K562 (cell line): Measurements from ENCODE around the gene UNC5B. TPM values are rescaled to one million over a fixed set of nuclear protein-coding genes. Genes with fewer than 3 reads are reported as not detected.

Source experiments
- FOS ChIP-seq: IDR thresholded peaks from 3 replicates; pipeline ENCODE4 v1.6.1; 2011; ENCODE audit not compliant: insufficient read length; ENCODE audit errors: extremely low read depth
- HNRNPH1 ChIP-seq: fragments of 200-400 bp; formaldehyde crosslinking; optimal IDR thresholded peaks from 2 replicates; pipeline ENCODE3; 2017; ENCODE audit warnings: low read depth, mild to moderate bottlenecking, low read length, moderate library complexity
- SETDB1 ChIP-seq: IDR thresholded peaks from one replicate; pipeline ENCODE4 v1.6.1; 2012; ENCODE audit warnings: low read length, control low read depth, inconsistent platforms
- TBL1XR1 ChIP-seq, 2 experiments: IDR thresholded peaks; 2 replicates each; pipeline ENCODE4 v1.6.1; 2012; ENCODE audit warnings: improper control_type of control experiment in 2 of 2, low read length in 2 of 2, mild to moderate bottlenecking in 1 of 2
- TRIM28 ChIP-seq: fragments of 450-650 bp; IDR thresholded peaks from 2 replicates; pipeline ENCODE4 v1.6.1; 2017
- ZNF507 ChIP-seq: conservative IDR thresholded peaks from 2 replicates; pipeline ENCODE4 v1.6.1; 2017; ENCODE audit warnings: missing genetic modification characterization, missing compliant biosample characterization
- polyA plus RNA-seq, 8 experiments: library from polyadenylated mRNA; depleted of rRNA in 4 of 8; stranded (reverse) in 5 of 8; unstranded in 3 of 8; fragments of >200 nt; fragmentation: Nextera tagmentation in 2 of 8; fragmentation: Illumina TruSeq in 1 of 8; extraction: Ambion mirVana in 2 of 8; extraction: Trizol in 1 of 8; gene quantifications; 2 replicates each; pipeline versions ENCODE4 v1.2.1 to v1.2.3, GENCODE V29; 2011 to 2014; ENCODE audit warnings: inconsistent platforms in 1 of 8, missing spikeins in 1 of 8
- total RNA-seq, 7 experiments: library from RNA; depleted of rRNA in 6 of 7; stranded (reverse); fragments of >200 nt in 6 of 7; fragmentation: Illumina TruSeq in 2 of 7; extraction: Trizol in 2 of 7; gene quantifications; 2 replicates each; pipeline versions ENCODE4 v1.2.1 to v1.2.3, GENCODE V29; 2011 to 2021; ENCODE audit warnings: low replicate concordance in 1 of 7
- TF ChIP-seq, protein P1 (sequence below): fragments of 200-600 bp; sonication (generic); IDR thresholded peaks from one replicate; pipeline ENCODE4 v1.6.1; 2012; ENCODE audit warnings: mild to moderate bottlenecking, low read depth, low read length, inconsistent platforms
- TF ChIP-seq, protein P2 (sequence below): fragments of 450-650 bp; IDR thresholded peaks from 2 replicates; pipeline ENCODE4 v1.7.0; 2016; ENCODE audit warnings: borderline replicate concordance
- TF ChIP-seq, protein P3 (sequence below): fragments of 450-650 bp; IDR thresholded peaks from 2 replicates; pipeline ENCODE4 v1.6.1; 2017; ENCODE audit warnings: antibody characterized with exemption

The UNC5B gene
- total and polyA plus RNA-seq, 9 of the 15 experiments (the other 6 are each of a cell fraction or from before 2014, with no cell fraction given), result 0.10 to 8.4 (median 2.1) TPM

GRCh38 chr10:71253981-71254818 is 41.8 kb downstream of the UNC5B start (continued):
- TF ChIP-seq, protein P1, sequence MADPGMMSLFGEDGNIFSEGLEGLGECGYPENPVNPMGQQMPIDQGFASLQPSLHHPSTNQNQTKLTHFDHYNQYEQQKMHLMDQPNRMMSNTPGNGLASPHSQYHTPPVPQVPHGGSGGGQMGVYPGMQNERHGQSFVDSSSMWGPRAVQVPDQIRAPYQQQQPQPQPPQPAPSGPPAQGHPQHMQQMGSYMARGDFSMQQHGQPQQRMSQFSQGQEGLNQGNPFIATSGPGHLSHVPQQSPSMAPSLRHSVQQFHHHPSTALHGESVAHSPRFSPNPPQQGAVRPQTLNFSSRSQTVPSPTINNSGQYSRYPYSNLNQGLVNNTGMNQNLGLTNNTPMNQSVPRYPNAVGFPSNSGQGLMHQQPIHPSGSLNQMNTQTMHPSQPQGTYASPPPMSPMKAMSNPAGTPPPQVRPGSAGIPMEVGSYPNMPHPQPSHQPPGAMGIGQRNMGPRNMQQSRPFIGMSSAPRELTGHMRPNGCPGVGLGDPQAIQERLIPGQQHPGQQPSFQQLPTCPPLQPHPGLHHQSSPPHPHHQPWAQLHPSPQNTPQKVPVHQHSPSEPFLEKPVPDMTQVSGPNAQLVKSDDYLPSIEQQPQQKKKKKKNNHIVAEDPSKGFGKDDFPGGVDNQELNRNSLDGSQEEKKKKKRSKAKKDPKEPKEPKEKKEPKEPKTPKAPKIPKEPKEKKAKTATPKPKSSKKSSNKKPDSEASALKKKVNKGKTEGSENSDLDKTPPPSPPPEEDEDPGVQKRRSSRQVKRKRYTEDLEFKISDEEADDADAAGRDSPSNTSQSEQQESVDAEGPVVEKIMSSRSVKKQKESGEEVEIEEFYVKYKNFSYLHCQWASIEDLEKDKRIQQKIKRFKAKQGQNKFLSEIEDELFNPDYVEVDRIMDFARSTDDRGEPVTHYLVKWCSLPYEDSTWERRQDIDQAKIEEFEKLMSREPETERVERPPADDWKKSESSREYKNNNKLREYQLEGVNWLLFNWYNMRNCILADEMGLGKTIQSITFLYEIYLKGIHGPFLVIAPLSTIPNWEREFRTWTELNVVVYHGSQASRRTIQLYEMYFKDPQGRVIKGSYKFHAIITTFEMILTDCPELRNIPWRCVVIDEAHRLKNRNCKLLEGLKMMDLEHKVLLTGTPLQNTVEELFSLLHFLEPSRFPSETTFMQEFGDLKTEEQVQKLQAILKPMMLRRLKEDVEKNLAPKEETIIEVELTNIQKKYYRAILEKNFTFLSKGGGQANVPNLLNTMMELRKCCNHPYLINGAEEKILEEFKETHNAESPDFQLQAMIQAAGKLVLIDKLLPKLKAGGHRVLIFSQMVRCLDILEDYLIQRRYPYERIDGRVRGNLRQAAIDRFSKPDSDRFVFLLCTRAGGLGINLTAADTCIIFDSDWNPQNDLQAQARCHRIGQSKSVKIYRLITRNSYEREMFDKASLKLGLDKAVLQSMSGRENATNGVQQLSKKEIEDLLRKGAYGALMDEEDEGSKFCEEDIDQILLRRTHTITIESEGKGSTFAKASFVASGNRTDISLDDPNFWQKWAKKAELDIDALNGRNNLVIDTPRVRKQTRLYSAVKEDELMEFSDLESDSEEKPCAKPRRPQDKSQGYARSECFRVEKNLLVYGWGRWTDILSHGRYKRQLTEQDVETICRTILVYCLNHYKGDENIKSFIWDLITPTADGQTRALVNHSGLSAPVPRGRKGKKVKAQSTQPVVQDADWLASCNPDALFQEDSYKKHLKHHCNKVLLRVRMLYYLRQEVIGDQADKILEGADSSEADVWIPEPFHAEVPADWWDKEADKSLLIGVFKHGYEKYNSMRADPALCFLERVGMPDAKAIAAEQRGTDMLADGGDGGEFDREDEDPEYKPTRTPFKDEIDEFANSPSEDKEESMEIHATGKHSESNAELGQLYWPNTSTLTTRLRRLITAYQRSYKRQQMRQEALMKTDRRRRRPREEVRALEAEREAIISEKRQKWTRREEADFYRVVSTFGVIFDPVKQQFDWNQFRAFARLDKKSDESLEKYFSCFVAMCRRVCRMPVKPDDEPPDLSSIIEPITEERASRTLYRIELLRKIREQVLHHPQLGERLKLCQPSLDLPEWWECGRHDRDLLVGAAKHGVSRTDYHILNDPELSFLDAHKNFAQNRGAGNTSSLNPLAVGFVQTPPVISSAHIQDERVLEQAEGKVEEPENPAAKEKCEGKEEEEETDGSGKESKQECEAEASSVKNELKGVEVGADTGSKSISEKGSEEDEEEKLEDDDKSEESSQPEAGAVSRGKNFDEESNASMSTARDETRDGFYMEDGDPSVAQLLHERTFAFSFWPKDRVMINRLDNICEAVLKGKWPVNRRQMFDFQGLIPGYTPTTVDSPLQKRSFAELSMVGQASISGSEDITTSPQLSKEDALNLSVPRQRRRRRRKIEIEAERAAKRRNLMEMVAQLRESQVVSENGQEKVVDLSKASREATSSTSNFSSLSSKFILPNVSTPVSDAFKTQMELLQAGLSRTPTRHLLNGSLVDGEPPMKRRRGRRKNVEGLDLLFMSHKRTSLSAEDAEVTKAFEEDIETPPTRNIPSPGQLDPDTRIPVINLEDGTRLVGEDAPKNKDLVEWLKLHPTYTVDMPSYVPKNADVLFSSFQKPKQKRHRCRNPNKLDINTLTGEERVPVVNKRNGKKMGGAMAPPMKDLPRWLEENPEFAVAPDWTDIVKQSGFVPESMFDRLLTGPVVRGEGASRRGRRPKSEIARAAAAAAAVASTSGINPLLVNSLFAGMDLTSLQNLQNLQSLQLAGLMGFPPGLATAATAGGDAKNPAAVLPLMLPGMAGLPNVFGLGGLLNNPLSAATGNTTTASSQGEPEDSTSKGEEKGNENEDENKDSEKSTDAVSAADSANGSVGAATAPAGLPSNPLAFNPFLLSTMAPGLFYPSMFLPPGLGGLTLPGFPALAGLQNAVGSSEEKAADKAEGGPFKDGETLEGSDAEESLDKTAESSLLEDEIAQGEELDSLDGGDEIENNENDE, result no peak
- TF ChIP-seq TBL1XR1 (IDR thresholded peaks at IDR 0.05; ENCODE audit: low read length in 2 of 2) (no peak), TRIM28 (no peak), HNRNPH1 (no peak), SETDB1 (no peak), ZNF507 (no peak), FOS (no peak)
- TF ChIP-seq, protein P2, sequence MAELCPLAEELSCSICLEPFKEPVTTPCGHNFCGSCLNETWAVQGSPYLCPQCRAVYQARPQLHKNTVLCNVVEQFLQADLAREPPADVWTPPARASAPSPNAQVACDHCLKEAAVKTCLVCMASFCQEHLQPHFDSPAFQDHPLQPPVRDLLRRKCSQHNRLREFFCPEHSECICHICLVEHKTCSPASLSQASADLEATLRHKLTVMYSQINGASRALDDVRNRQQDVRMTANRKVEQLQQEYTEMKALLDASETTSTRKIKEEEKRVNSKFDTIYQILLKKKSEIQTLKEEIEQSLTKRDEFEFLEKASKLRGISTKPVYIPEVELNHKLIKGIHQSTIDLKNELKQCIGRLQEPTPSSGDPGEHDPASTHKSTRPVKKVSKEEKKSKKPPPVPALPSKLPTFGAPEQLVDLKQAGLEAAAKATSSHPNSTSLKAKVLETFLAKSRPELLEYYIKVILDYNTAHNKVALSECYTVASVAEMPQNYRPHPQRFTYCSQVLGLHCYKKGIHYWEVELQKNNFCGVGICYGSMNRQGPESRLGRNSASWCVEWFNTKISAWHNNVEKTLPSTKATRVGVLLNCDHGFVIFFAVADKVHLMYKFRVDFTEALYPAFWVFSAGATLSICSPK, result no peak
- TF ChIP-seq, protein P3, sequence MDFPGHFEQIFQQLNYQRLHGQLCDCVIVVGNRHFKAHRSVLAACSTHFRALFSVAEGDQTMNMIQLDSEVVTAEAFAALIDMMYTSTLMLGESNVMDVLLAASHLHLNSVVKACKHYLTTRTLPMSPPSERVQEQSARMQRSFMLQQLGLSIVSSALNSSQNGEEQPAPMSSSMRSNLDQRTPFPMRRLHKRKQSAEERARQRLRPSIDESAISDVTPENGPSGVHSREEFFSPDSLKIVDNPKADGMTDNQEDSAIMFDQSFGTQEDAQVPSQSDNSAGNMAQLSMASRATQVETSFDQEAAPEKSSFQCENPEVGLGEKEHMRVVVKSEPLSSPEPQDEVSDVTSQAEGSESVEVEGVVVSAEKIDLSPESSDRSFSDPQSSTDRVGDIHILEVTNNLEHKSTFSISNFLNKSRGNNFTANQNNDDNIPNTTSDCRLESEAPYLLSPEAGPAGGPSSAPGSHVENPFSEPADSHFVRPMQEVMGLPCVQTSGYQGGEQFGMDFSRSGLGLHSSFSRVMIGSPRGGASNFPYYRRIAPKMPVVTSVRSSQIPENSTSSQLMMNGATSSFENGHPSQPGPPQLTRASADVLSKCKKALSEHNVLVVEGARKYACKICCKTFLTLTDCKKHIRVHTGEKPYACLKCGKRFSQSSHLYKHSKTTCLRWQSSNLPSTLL, result no peak
